HUES64 (cell line): ENCODE data around the gene ABHD16B.
"Not testable (repeated sequence)": the region's sequence is repeated elsewhere in the genome, so short reads cannot be mapped to it uniquely, and the experiment has no call there.

Experiments used
- H3K27ac ChIP-seq: 2 replicates; pipeline ENCODE4 v1.7.0; 2013; ENCODE audit warnings: low read depth, low read length, inconsistent platforms
- H3K27me3 ChIP-seq: 2 replicates; pipeline ENCODE4 v1.6.1; 2013; ENCODE audit warnings: mild to moderate bottlenecking, low read length; ENCODE audit not compliant: insufficient read depth
- H3K36me3 ChIP-seq: 2 replicates; pipeline ENCODE4 v1.6.1; 2013; ENCODE audit warnings: mild to moderate bottlenecking, low read length; ENCODE audit not compliant: insufficient read depth
- H3K4me1 ChIP-seq: 2 replicates; pipeline ENCODE4 v1.6.1; 2013; ENCODE audit warnings: mild to moderate bottlenecking, low read length, moderate library complexity; ENCODE audit not compliant: insufficient read depth
- H3K4me3 ChIP-seq: 2 replicates; pipeline ENCODE4 v1.5.1; 2013; ENCODE audit warnings: mild to moderate bottlenecking, low read length, moderate library complexity
- H3K9ac ChIP-seq: 2 replicates; pipeline ENCODE4 v1.6.1; 2013; ENCODE audit warnings: mild to moderate bottlenecking, low read depth, low read length
- H3K9me3 ChIP-seq: 2 replicates; pipeline ENCODE4 v1.6.1; 2013; ENCODE audit warnings: low read depth, low read length; ENCODE audit not compliant: insufficient read depth
- WGBS: fragments of 150-250, 120-280 bp; methylation state at CpG from one replicate; pipeline ENCODE4 v1.1.7; 2013; ENCODE audit warnings: missing lambda C conversion rate; 5-methylcytosine and 5-hydroxymethylcytosine counted together

The ABHD16B gene

DNA sequence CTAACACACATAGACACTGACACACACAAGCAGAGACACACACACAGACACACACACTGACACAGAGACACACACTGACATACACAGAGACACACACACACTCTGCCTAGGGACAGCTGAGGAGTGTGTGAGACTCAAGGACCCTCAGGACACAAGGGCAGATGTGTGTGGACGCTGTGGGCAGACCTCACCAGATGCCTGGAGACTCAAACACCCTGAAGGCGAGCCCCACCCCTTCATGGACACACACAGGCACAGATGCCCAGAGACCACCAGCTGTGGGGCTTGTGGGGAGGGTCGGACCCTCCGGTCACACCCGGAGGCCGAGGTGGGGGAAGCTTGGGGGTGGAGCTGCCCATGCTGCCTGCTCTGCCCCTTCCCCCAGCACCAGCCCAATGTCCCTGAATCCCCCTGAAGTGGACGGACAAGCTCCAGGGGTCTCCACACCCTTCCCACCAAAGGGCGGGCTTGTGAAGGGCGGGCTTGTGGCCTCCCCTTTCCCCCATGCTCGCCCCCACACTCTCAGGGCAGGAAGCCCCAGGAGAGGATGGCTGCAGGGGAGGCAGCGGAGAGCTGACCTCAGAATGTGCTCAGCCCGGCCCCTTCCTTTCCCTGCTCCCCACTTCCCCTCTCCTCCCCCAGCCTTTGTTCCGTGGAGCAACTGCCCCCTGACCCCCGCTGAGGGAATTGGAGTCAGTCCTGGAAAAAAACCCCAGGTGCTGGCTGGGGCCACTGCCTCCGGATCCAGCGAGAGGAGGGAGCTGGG, 13.9 kb upstream of the ABHD16B start:
- H3K9ac ChIP-seq = peak overlapping the region; percentile 27; the same call in 1 of the 2 replicates
- no peaks in the 10 kb centered on the region for H3K9me3 ChIP-seq
- H3K4me3 ChIP-seq = peak overlapping the region; percentile 5; the same call in 1 of the 2 replicates
- peak overlapping the region; percentile 89 for H3K27ac ChIP-seq
- no peaks in the 10 kb centered on the region for H3K36me3 ChIP-seq
- H3K27me3 ChIP-seq = no peaks in the 10 kb centered on the region
- H3K4me1 ChIP-seq = peaks cover 18% of the 10 kb centered on the region
- 17% methylated on average over 12 of the region's 16 CpGs for WGBS

DNA sequence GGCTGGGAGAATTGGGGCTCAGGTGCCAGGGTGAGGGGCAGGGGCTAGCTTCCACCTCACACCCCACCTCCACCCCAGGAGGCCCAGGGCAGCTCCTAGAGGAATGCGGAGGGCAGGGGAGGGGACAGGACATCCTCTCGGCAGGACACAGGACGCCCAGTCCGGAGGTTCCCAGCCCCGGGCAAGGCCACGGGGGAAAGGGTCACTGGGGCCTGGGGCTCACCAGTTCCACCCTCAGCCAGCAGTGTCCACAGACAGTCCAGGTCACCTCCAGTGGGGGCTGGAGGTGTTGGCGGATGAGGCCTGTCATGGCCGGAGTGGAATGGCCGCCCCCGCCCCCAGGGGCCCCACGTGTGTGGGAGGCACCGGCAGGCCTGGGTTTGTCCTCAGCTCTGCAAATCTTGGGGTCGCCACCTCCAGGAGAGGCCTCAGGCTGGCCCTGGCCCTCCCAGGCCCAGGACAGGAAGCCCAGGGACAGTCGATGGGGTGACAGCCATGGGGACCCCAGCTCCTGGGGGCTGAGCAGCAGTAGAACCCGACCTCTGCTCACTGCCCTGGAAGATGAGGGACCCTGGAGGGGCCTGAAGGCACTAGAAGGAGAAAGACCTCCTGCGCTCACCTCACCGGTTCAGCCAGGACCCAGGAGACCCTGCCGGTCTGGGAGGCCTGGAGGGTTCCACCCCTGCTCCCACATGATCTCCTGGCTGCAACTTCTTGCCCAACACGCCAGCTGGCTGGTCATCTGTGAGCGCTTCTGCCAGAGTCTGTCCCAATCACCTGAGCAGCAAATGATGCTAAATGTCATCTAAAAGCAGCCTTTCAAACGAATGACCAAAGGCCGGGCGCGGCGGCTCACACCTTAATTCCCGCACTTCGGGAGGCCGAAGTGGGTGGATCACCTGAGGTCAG, 13.0 kb upstream of the ABHD16B start:
- Histone ChIP-seq H3K9me3 (no peaks in the 10 kb centered on the region), H3K4me3 (0 out of 2 replicates have a peak overlapping the region, but pooled peaks have one; percentile 5), H3K27me3 (no peaks in the 10 kb centered on the region), H3K27ac (peak overlapping the region; percentile 89), H3K36me3 (no peaks in the 10 kb centered on the region), H3K9ac (peak overlapping the region; percentile 51), H3K4me1 (peaks cover 18% of the 10 kb centered on the region)
- 67% methylated on average over 28 of the region's 28 CpGs for WGBS

DNA sequence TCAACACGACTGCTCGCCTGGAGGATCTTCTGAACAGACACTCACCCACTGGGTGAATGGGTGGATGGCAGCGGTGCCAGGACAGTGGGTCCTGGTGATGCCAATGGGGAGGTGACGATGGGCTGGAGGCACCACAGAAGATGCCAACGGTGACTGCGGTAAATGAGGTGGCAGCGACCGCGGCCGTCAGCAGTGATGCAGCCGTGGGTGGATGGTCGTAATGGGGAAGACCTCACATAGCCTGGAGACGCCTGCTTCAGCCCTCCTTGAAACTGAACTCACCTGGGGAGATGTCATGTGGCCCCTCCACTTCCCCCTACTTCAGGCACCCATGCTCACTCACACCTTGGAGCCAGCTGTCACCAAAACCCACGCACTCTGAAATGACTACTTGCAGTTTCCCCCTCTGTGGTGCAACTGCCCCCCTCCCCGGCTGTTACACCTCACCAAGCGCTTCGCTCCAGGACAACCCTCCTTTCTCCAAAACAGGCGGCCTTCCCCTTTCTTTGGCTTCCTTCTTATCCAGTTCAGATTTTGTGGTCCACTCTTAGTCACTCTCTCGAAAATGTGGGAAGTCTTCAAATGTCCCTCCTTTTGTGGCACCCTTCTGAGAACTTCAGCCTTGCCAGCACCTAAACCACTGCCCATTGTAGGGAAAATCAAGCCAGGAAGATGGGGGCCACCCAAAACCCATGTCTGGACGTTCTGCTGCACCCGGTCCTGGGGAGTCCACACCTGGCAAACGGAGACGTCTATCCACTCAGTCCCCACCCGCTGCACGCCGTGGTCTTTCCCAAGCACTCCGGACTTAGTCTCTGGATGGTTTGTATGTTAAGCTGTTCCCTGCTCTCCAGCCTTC, 10.4 kb upstream of the ABHD16B start:
- Histone ChIP-seq H3K36me3 (no peaks in the 10 kb centered on the region), H3K9me3 (no peaks in the 10 kb centered on the region), H3K27ac (no peak overlapping the region), H3K4me1 (peaks cover 36% of the 10 kb centered on the region), H3K4me3 (no peak overlapping the region), H3K9ac (no peak overlapping the region), H3K27me3 (no peaks in the 10 kb centered on the region)
- WGBS = 92% methylated on average over 27 of the region's 27 CpGs

DNA sequence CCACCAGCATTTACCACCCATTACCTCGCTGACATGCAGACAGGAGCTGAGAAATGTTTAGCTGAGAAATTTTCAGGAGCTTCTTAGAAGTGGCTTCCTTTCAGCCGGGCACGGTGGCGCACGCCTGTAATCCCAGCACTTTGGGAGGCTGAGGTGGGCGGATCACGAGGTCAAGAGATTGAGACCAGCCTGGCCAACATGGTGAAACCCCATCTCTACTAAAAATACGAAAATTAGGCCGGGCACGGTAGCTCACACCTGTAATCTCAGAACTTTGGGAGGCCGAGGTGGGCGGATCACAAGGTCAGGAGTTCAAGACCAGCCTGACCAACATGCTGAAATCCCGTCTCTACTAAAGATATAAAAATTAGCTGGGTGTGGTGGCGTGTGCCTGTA, 9.8 kb upstream of the ABHD16B start:
- not testable (repeated sequence) for H3K36me3 ChIP-seq, H3K27ac ChIP-seq, H3K4me3 ChIP-seq, H3K27me3 ChIP-seq, H3K9ac ChIP-seq, H3K9me3 ChIP-seq
- 94% methylated on average over 14 of the region's 14 CpGs for WGBS
- peaks cover 40% of the 10 kb centered on the region for H3K4me1 ChIP-seq

DNA sequence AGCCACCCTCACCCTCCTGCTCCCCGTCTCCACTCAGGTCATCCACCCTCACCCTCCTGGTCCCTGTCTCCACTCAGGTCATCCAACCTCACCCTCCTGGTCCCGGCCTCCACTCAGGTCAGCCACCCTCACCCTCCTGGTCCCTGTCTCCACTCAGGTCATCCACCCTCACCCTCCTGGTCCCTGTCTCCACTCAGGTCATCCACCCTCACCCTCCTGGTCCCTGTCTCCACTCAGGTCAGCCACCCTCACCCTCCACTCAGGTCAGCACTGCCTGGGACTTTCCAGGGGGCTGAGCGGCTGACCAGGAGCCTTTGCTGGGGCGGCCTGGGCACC, 7.6 kb upstream of the ABHD16B start:
- peak overlapping the region; percentile 52; the same call in 1 of the 2 replicates for H3K27ac ChIP-seq
- H3K9me3 ChIP-seq, H3K9ac ChIP-seq, H3K4me3 ChIP-seq, H3K36me3 ChIP-seq, H3K27me3 ChIP-seq: not testable (repeated sequence)
- peaks cover 32% of the 10 kb centered on the region for H3K4me1 ChIP-seq
- 91% methylated on average over 4 of the region's 4 CpGs for WGBS

DNA sequence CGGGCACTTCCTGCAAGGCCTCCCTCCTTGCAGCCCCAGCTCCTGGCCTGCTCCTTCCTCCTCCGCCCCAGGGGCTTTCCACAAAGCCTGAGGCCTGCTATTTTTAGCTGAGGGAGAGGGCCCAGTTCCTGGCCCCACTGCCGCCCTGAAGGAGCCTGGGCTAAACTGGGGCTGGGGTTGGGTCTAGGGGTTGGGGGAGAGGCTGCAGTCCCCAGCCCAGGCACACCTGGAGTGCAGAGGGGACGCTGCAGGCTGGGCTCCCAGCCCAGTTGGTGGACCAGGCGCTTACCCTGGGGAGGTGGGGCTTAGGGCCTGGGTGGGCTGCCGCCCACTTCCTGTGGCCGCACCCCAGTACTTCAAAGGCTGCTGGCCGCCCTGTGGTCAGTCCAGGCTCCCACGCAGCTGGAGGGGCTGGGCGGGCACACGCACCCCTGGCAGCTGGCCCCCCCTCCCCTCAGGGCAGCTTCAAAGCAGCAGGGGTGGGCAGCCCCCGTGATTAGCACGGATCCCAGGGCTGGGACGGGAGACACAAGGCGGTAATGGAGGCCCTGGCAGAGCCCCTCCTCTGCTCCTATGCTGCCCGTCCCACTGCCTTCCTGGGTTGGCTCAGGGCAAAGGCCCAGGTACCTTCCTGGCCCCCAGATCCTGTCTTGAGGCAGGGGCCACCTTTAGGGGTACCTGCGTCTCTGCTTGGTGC, 7.1 kb upstream of the ABHD16B start:
- H3K4me3 ChIP-seq = no peak overlapping the region
- H3K9ac ChIP-seq = no peak overlapping the region; the same call in 1 of the 2 replicates
- H3K9me3 ChIP-seq = no peaks in the 10 kb centered on the region
- peaks cover 37% of the 10 kb centered on the region for H3K4me1 ChIP-seq
- WGBS = 51% methylated on average over 17 of the region's 17 CpGs
- H3K27ac ChIP-seq = peak overlapping the region; percentile 52
- no peaks in the 10 kb centered on the region for H3K27me3 ChIP-seq
- no peaks in the 10 kb centered on the region for H3K36me3 ChIP-seq

DNA sequence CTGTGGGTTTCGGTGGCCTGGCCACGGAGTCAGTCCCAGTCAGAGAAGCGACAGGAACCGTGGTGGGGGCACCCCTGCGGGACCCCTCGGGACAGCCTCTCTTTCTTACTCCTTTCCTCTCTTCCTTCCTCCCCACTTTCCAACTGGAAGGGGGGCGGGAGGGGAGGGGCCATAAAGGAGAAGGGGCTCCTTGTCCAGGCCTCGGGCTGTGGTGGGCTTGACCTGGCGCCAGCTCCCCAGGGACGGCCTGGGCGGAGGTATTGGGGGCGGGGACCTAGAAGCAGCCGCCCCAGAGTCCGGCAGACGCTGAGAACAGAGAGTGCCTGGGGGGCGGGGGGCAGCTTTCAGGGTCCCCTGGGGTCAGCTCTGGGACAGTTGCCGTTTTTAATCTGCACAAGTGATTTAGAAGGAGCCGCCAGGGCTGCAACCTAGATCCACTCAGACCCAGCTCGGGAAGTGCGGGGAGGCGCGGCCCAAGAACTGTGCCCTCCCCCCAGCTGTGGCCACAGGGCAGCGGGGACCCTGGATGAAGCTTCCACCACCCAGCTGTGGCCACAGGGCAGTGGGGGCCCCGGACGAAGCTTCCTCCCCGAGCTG, 6.4 kb upstream of the ABHD16B start:
- WGBS = 21% methylated on average over 26 of the region's 26 CpGs
- Histone ChIP-seq H3K36me3 (no peaks in the 10 kb centered on the region), H3K27ac (no peak overlapping the region; the same call in 1 of the 2 replicates), H3K9ac (no peak overlapping the region), H3K9me3 (no peaks in the 10 kb centered on the region), H3K4me1 (peaks cover 41% of the 10 kb centered on the region), H3K27me3 (no peaks in the 10 kb centered on the region), H3K4me3 (peak overlapping the region; percentile 27; the same call in 1 of the 2 replicates)

DNA sequence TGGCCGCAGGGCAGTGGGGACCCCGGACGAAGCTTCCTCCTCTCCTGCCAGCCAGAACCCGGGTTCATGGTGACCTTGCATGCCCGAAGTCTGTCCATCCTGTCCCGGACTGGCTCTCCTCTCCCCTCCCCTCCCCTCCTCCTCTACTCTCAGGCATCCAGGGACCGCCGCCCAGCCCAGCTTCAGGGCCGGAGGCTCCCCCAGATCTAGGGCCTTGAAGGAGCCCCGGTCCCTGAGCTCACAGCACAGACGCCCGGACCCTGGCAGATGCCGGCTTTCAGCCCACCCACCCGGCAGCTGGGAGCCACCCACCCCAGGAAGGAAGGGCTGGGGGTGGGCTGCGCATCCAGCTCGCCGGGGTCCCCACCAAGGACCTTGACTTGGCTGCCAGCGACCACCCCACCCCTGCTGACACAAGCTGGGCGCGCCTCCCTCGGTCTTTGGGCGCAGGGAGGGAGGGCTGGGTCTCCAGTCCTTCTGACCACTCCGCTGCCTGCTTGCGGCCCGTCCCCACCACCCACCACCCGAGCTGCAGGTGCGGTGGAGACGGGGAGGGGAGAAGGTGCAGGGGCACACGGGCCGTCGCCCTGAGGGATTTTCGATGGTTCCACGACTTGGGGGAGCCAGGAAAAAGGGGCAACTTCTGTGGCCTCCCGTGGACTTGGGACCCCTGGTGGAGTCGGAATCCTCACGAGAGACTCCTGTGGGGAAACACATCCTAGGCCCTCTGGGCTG, 5.8 kb upstream of the ABHD16B start:
- H3K4me3 ChIP-seq = peak overlapping the region; percentile 27
- no peak overlapping the region; the same call in 1 of the 2 replicates for H3K27ac ChIP-seq
- 43% methylated on average over 35 of the region's 36 CpGs for WGBS
- no peaks in the 10 kb centered on the region for H3K27me3 ChIP-seq
- H3K9ac ChIP-seq = no peak overlapping the region
- H3K4me1 ChIP-seq = peaks cover 41% of the 10 kb centered on the region
- no peaks in the 10 kb centered on the region for H3K9me3 ChIP-seq
- no peaks in the 10 kb centered on the region for H3K36me3 ChIP-seq

DNA sequence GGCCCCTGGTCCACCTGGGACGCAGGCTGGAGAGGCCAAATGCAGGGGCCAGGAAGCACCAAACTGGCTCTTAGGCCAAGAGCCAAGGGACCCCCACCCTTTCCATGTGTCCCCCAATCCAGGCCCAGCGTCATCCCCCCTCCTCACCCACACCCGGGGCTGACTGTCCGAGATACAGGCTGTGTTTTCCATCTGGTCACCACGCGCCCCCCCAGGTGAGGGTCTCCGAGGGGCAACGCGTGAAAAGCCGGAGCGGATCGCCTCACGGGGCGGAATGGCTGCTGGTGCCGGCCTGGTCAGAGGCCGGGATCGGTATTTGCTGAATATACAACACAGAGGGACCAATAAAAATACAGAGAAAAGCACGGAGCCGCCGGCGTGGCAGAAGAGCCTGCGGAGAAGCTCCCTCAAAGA, 5.2 kb upstream of the ABHD16B start:
- 45% methylated on average over 22 of the region's 22 CpGs for WGBS
- Histone ChIP-seq H3K9ac (no peak overlapping the region), H3K36me3 (no peaks in the 10 kb centered on the region), H3K4me3 (peak overlapping the region; percentile 27), H3K27me3 (no peaks in the 10 kb centered on the region), H3K4me1 (peaks cover 41% of the 10 kb centered on the region), H3K9me3 (no peaks in the 10 kb centered on the region), H3K27ac (no peak overlapping the region)
